GM04503 (cell line): ENCODE data around the gene NEDD4.
"Not testable (repeated sequence)": the region's sequence is repeated elsewhere in the genome, so short reads cannot be mapped to it uniquely, and the experiment has no call there.

Experiments
- DNase-seq: peaks from one replicate; pipeline ENCODE4 v3.0.0-alpha.2; 2012; ENCODE audit warnings: low read depth

Gene NEDD4

DNA sequence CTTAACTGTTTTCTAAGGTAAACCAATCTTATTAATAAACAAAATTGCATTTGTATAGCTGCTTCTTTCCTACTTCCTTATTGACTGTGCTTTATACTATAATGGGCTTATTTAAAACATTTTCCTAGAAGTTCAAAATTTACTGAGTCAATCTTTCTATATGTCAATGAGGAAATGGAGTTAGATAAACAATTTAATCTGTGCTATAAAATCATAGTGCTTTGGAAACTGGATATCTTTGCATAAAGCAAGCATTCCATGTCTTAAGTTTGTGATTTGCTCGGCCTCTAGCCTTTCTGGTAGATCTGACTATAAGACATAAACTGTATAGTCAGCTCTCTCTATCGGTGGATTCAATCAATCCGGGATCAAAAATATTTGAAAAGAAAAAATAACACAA, 99.6 kb downstream of the NEDD4 start:
- DNase-seq: no peak

DNA sequence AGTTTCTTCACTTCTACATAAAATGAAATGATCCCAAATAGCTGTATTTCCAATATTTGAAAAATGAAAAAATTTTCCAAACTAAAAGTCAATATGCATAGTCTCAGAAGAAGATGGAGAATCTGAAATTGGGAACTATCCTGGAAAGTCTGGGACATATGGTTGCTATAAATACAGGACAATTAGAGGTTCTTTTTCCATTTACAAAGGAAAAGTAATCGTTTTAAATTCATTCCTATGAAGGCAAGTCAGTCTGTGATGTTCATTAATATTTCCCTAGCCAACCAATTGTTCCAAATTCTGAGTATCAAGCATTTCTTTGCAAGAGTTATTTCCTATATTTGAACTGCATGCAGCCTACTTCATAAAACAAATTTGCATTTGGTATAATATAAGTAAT, 102.2 kb downstream of the NEDD4 start:
- no peak for DNase-seq

DNA sequence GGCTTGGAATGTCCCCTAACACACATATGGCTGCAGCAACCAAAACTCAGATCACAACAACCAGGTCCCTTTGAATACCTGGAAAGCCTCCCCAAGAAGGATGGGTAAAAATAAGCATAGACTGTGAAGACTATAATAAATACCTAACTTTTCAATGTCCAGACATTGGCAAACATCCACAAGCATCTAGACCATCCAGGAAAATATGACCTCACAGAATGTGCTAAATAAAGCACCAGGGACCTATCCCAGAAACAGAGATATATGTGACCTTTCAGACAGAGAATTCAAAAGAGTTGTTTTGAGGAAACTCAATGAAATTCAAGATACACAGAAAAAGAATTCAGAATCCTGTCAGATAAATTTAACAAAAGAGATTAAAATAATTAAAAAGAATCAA, 109.2 kb downstream of the NEDD4 start:
- DNase-seq: no peak

DNA sequence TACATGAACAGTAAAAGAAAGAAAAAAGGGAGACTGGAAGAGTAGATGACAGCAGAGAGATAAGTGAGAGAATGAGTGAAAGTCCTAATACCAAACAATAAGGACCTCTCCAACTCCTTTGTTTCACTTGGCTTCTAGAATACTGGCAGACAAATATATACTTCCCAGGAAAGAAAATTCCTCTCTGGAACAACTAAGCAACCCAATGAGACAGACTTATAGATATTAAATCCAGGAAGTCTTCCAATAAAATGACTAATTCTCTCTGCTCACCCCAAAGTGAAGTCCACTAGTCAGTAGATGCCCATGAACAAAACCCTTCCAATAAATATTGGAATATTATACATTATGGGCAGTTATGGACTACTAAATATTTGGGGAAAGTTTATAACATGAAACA, 114.2 kb downstream of the NEDD4 start:
- no peak for DNase-seq

DNA sequence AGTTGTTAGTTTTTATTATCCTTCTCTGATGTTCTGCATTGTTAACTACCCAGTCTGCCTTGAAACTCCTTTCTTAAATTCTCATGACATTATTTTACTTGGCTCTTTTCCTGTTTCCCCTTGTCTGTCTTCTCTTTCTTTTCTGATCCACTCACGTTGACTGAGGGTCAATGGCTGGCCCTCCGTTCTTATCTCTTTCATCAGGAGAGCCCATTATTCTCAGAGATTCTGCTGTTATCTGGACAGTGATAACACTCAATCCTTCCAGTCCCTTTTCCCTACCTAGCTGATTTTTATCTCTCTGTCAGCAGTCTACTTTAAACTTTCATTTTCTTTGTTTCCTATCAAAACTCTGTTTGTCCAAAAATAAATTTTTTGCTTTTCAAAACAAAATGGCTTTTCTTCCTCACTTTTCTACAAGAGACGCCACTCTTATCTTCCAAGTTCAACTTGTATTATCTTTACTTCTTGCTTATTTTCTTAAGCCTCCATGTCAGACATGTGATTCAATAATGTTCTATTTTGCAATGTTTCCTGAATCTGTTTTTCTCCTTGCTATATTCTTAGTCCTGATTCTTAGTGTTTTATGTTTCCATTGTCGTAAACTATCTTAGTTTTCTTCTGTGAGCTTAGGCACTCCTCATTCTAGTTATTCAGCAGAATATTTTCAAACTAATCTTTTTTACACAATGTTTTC, 120.2 kb downstream of the NEDD4 start:
- no peak for DNase-seq

DNA sequence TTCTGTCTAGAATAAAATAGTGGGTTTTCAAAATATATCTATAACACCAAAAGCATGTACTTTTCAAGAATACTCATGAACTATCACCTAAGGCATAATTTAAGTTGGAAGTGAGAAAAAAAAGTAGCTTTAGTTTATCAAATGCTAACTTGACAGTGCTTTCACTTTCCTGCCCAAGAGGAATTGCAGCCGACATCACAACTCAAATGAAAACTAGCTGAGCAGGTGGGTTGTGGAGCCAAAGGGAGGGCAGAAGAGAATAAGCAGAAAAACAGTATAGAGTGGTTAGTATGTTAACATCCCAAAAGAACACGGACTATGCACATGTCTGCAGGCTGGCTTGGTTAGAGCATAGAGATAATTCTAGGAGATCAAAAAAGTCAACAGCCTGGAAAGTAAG, 120.9 kb downstream of the NEDD4 start:
- no peak for DNase-seq

DNA sequence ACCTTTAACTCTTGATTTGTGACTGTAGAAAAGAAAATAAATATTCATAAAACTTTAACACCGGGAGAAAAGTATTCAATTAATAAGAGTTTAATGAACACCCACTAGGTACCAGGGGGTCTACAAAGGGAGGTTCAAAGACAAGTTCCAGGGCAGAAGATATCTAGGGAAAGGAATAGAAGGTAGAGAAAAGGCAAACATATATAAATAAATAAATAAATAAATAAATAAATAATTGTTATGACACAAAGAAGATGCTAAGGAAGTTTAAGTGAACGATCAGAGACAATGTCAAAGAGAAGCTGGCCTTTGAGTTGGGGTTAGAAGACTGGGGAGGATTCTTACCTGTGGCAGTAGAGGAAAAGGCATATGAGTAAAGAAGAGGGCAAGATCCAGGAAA, 123.8 kb downstream of the NEDD4 start:
- DNase-seq: no peak

DNA sequence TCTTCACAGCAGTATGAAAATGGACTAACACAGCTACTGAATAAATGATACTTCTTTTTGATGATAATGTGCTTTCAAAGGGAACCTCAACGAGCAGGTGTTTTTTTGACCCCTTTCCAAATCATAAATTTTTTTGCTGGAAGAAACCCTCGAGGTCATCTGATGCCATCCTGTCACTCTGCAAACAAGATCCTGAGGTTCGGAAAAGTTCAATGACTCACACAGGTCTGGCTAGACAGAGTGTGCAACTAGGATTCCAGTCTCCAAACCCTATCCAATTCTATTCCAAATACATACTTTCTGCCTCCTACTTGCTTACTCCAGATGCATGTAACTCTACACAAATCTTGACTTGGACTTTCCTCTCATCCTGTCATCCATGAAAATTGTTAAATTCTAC, 124.7 kb downstream of the NEDD4 start:
- no peak for DNase-seq

DNA sequence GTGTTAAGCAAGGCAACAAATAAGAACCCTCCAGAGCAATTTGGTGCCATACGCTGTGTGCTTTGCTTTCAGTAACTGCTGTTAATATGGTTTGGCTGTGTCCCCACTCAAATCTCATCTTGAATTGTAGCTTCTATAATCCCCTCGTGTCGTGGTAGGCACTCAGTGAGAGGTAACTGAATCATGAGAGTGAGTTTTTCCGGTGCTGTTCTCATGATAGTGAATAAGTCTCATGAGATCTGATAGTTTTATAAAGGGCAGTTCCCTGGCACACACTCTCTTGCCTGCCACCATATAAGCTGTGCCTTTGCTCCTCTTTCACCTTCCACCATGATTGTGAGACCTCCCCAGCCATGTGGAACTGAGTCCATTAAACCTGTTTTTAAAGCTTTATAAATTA, 125.1 kb downstream of the NEDD4 start:
- DNase-seq: not testable (repeated sequence)

DNA sequence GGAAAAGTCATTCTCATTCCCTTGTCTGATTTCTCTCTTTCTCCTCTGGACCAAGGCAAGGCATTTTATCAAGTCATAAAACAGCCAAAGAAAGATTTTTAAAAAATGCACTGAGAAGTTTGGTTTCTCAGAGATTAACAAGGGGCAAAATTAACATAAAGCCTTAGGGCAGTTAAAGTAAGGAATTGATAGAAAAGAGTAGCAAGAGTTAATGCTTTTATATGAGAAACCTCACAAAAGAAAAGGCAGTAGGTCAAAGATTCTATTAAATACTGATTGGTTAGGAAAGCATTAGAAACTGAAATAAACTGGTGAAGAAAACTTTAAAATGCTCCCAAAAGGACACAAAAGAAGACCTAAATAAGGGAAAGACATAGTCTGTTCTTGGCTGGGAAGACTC, 129.5 kb downstream of the NEDD4 start:
- no peak for DNase-seq

DNA sequence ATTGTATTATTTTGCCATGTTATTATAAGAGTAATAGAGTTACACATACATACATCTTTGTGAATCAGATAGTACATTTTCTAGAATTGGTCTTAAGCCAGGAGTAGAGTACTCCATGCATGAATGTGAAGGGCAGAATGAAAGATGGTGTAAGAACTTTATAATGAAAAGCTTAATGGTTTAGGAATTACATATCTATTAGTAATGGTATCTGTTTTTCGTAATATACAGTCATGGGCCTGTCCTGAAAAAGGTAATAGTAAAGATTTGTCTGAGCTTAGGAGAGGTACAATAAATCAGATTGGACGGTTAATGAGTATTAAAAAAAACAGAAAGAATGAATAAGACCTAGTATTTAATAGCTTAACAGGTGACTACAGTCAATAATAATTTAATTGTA, 132.3 kb downstream of the NEDD4 start:
- DNase-seq: no peak

DNA sequence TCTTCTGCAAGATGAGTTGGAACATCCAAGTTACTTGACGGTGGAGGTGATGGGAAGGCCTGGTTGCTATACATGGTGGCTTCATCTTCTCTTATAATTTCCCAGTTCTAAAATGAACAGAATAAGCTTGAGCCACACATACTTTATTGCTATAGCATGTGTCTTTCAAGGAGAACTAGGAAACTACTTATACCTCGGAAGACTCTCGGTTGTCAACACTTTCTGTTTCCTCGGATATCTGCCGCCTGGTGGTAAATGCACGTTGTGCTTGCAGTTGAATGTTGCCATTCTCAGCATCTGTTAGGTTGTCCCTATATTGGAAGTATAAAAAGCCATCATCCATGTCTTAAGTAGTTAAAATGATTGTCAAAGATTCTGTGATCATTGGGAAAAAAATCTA, 132.9 kb downstream of the NEDD4 start:
- no peak for DNase-seq

DNA sequence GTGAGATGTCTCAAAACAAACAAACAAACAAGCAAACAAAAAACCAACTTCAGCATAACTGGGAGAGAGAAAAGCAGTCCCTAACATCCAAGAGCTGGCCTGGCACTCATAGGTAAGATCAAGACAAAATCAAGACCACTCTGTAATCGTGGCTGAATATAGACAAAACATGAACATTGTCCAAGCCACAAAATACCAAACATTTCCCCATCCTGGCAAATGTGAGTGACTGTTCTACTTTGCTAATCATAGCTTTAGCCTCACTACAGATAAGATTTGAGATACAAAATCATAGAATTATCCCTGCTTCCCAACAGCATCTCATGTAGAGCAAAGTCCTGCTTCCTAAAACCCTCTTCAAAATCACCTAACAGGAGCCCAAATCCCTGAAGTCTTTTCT, 133.7 kb downstream of the NEDD4 start:
- no peak for DNase-seq

DNA sequence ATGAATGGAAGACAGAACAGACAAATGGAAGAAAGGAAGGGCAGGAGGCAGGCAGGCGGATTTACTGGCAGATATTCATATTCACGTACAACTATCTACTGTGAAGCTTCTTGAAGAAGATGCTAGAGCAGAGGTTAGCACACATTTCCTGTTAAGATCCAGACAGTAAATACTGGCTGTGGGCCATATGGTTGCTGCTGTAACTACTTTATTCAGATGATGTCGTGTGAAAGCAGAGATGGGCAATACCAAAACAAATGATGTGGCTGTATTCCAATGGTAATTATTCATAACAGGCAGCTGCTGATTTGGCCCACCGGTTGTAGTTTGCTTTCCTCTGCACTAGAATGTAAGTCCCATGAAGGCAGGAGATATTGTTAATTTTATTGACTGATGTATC, 134.8 kb downstream of the NEDD4 start:
- no peak for DNase-seq

DNA sequence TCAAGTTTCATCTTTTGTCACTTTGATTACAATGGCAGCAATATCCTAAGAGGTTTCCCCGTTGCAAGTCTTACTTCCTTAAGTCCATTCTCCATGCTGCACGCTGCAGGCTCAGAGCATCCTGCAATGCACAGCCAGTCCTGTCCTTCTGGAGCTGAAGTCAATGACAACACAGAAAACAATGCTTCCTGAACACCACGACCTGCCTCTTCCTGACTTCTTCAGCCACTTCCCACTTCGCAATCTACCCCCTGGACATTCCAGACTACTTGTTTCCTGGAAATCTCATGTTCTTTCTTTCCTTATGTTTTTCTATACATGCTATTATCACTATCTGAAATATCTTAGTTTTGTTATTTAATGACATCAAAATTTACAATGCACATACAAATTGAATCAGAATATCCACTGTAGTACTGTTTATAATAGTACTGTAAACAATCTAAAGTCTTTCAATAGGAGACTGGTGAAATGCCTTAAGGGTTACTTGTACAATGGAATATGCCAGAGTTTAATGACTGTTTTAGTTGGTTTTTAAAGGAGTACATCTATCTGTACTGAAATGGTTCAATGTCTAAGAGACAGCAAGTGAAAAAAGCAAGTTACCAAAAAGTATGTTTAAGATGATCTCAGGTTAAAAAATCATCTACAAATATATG, 136.8 kb downstream of the NEDD4 start:
- no peak for DNase-seq

DNA sequence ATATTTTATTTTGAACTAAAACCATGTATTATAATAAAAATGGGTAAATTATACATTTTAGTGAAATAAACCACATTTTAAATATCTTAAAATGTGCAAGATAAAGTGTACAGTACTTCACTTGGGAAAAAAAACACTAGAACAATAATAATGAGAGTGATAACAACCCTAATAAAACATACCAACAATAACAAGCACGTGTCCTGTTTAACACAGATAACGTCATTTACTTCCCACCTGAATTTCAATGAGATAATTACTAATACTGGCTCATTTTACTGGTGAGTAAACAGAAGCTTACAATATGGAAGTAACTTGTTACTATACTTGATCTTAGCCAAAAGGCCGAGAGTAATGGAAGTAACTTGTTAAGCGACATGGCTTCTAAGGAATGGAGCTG, 140.3 kb downstream of the NEDD4 start:
- DNase-seq: no peak

DNA sequence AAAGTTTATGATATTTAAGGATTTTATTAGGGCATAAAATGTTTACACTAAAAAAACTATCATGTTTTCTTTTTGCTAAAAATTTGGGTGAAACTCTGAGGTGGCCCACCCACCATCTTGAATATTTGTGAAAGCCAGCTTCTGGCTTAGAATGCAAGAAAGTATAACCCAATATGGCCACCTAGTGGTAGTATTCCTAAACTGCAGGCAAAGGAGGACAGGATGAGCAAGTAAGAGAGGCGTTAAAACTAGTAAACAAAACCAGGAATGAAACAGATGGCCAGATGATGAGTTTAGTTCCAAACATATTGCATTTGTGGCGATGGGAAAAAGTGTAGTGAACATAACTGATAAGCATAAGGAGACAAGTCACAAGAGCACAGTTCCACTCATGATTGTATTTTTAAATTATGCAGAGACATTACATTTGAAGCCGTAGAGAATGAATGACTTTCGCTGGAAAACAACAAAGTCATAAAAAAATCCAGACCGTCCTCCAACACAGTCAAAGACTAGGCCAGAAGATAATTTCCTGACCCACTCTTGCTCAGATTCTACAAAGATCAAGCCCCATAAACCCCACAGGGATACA, 147.2 kb downstream of the NEDD4 start:
- peak; percentile 48 for DNase-seq

DNA sequence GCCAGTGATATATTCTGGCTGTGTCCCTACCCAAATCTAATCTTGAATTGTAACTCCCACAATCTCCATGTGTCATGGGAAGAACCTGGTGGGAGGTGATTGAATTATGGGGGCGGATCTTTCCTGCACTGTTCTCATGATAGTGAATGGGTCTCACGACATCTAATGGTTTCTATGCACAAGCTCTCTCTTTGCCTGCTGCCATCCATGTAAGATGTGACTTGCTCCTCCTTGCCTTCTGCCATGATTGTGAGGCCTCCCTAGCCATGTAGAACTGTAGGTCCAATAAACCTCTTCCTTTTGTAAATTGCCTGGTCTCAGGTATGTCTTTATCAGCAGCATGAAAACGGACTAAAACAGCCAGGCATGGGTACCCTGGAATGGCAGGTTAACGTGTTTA, 150.5 kb downstream of the NEDD4 start:
- not testable (repeated sequence) for DNase-seq

DNA sequence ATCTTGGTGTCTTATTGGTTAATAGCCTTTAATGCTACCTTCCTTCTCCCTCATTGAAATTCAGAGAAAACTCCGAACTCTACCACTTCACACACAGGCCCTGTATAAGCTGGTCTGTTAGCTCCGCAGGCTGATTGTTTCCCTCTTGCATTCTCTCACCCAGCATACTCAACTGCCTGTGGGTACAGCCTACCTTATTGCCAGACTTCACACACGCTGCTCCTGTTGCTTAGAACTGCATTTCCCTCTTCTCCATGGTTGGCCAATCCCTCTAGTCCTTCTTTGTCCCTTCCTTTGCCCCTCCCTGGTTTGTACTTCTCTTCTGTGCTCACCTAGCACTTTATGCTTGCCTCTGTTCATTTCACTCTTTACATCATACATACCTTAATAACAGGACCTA, 157.5 kb downstream of the NEDD4 start:
- no peak for DNase-seq

DNA sequence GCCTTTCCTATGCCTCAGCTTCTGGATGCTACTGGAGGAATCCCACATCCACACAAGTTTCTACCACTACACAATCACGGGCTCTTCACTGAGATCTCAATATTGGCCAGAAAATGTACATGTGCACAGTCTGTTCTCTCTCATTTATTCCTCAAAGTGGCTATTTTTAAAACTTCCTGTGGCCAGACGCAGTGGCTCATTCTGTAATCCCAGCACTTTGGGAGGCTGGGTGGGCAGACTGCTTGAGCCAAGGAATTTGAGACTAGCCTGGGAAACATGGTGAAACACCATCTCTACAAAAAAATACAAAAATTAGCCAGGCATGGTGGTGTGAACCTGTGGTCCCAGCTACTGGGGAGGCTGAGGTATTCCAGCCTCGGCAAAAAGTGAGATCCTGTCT, 159.1 kb downstream of the NEDD4 start:
- DNase-seq: no peak

DNA sequence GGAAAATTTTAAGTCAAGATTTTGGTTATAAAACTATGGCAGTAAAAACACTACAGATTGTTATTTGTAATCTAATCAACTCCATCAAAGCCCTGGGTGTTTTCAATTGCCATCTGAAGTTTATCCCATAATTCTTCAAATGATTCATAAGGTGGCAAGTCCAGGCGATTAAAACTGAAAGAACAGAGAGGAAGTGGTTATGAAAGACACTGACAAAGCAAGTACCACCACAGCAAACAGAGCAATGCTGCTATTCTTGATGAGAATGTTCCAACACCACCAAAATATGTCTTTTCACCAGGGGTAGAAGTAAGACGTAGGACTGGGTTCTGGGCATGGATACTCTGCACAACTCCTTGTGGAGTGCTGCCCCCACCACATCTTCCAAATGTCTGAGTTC, 163.6 kb downstream of the NEDD4 start:
- no peak for DNase-seq

DNA sequence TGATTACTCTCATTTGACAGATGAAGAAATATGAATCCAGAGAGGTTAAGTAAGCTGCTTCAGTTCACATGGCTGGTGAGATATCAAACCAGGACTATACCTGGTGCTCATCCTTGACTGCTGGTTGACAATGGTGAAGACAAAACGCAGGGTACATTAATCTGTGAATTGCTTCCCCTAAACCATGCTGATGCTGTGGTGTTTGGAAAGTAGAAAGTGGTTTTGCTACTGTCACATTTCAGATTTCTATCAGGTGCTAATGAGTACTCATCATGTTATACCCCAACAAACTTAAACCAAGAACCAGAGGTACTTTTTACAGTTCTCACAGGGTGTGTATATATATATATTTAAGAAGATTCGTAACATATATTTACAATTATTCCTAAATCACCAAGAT, 165.5 kb downstream of the NEDD4 start:
- DNase-seq: no peak

DNA sequence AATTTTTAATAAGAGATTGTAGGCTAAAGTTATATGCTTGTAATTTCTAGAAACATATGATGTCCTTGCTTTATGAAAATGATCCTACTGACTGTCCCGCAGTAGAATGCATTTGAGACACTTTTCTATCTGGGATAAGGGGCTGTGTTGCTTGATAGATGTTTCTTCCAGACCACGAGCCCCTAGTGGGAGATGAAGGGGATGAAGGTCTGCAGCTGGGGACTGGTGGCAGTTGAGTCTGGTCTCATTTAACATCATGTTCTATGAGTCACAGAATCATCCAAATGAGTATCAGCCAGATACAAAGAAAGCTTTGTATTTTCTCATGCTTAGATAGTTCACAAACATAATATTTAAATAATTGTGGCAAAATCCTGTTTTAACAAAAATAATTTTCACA, 166.2 kb downstream of the NEDD4 start:
- no peak for DNase-seq
